Islet of Langerhans (tissue), 1 donor: ENCODE results near the gene ACSL5.
A peak's percentile ranks its signal among the peaks of the same experiment; 100 is the strongest.
"Not testable (repeated sequence)": the region's sequence is repeated elsewhere in the genome, so short reads cannot be mapped to it uniquely, and the experiment has no call there.

Source experiments
- FAIRE-seq: peaks from one replicate; lab custom pipeline; 2011; peaks lifted over from hg19 to GRCh38; lab: Jason Lieb, UNC

Gene ACSL5

DNA sequence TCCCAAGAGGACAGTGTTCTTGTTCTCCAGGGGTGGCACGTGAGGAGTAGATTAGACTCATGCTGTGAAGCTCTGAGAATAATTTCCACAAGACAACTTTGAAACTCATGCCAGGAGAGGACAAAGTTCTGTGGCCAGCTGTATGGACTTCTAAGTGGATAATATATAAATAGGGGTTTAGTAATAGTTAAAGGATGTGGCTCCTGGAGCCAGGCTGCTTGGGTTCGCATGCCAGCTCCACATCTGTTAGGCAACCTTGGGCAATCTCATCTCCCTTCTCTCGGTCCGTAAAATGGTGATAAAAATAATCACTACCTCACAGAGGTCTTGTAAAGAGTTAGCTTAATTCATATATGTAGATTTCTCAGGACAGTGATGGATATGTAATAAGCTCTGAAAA lies 35.8 kb downstream of the ACSL5 start:
- no peak for FAIRE-seq

DNA sequence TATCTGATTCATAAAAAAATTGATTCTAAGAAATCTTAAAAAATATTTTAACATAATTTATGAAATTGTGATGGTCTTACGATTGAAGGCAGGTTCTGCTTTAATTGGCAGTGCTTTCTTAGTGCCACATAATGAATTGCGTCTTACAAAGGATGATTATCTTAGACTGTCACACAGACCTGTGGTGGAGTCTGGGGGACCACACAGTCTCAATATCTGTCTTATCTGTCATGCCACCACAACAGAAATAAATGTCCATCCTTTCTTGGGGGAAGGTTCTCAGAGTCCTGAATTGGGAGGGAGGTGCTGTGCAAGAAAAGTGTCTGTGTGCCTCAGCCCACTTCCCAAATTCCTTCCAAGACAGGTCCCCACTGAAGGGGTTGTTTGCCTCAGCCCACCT lies 38.8 kb downstream of the ACSL5 start:
- no peak for FAIRE-seq

DNA sequence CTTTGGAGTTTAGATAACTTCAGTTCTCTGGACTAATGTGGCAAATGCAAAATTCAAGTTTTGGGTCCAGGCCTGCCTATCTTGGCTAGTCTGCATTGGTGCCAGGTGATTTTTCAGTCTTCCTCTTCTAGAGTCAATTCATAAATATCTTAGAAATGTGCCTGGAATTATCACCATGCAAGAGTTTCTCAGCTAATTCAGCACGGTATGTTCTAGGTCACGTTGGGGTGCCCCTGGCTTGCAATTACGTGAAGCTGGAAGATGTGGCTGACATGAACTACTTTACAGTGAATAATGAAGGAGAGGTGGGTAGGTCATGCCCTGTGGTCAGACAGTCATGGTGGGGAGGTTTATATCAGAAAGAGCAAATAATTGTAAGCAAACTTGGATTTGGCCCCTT lies 47.8 kb downstream of the ACSL5 start:
- no peak for FAIRE-seq

DNA sequence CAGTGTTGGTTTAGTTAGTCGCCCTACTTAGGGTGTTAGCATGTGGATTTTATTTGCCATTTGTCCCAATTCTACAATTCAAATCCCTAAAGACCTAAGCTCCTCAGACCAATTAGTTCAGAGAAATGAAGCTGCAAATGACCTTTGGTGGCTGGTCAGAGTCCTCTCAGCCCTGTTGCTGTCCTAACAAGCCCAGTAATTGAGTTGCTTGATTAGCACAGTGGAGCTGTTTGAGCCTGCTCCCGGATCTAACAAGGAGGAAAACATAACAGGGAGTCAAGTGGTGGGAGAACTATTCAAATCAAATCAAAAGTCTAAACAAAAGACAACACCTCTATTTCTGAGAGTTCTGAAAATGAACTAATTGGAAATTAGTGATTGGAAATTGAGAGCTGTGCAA lies 50.7 kb downstream of the ACSL5 start:
- FAIRE-seq: no peak

DNA sequence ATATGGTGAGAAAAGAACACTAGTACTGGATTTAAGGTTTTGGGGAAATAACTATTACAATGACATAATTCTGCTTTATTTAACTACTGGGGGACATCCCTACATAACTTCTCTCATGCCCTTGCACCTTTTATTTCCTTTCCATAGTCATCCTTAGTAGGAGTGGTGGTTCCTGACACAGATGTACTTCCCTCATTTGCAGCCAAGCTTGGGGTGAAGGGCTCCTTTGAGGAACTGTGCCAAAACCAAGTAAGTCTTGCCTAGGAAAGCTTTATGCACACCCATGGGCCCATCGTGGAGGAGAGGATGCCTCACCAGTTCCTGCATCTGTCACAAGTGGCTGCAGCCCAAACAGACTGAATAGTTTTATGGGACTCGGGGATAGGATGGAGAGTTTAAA lies 52.2 kb downstream of the ACSL5 start:
- FAIRE-seq: no peak

DNA sequence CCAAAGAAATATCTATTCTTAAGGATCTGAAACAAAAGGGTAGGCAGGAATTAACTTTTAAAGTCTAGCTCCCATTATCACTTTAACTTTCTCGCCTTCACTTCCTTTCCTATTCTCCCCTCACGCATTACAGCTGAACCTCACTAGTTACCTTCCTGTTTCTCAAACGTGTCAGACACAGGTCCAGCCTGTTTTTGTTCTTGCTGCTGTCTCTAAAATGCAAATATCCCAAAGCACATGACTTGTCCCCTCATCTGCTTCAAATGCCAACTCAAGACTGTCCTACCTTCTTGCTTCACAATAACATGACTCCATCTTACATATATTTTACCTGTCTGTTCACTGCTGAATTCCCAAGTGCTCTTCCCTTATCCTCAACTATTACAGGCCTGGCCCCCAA lies 55.2 kb downstream of the ACSL5 start:
- no peak for FAIRE-seq

DNA sequence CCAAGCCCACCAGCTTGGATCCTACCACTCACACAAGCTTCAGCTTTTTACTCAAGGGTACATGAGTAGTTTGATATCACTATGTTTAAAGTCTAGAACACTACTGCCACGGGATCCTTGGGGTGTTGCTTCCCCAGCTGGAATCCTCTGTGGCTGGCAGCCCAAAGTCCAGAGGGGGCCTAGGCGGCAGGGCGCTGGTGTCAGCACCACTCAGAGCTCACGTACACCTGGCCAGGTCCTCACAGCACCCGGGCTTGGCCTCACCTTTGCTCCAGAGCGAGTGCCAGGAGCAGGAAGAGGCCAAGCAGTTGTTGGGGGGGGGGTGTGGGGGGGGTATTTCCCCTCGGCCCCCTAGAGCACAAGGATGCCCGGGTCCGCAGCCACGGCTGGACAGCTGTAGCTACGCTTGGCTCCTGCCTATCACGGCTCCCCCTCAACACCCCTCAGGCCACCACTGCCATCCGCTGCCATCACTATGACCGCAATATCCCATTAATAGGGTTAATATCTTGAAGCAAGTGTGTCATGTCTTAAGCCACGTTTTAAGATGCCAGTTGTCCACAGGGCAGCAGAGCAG lies 55.8 kb downstream of the ACSL5 start:
- no peak for FAIRE-seq

DNA sequence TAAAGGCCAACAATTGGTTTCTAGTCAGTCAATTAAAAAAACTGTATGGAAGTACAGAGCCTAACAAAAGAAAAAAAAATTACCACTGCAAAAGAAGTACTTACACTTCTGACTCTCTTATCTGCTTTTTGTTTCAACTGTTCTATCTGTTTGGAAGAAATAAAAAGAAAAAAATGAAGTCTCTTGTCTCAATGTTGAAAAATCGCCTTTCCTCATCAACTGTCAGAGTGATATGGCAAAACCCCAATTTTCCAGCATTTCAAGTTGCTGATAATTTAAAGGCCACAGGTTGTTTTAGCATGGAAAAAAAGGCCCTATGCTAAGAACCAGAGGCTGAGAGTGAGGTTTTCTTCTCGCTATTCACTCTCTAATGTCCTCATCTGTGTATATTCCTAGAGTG lies 59.2 kb downstream of the ACSL5 start:
- FAIRE-seq: no peak

DNA sequence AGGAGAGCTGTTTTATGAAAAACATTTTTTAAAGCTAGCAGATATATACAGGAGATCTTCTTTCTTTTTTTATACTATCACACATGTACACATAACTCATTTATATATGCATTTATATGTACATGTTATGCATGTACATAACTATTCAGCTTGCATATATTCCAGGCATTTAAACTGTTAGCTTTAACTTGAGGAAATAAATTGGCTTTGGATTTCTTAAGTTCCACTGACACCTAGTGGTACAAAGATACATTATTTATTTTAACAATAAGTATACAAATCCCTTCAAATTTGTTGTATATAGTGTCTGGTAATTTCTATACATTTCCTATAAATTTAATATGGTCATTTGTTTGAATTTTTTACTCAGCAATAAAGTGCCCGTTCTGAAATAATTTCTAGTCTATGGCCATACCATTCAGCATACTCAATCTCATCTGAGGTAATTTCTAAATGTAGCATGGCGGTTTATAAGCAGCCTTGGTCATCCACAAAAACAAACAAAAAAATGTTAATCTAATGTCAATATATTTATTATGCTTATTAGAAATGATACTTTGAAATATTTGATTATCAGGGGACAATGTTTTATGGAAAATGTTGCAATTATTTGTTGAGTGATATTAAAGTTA lies 61.2 kb downstream of the ACSL5 start:
- FAIRE-seq: peak; percentile 92

DNA sequence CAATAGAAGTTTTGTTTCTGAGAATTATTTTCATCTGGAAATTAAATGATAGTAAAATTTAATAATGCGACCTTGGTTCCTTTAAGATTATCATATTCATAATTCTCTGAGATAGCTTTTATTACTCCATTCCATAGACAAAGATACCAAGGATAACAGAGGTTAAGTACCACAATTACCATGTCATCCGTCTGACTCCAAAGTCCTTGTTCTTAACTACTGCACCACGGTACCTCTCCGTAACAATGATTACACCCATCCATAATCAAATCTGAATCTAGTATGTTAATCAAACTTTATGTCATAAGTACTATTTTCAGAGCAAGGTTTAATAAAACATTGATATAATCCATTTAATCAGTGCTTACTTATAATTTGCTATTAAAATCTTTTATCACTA lies 64.4 kb downstream of the ACSL5 start:
- no peak for FAIRE-seq

DNA sequence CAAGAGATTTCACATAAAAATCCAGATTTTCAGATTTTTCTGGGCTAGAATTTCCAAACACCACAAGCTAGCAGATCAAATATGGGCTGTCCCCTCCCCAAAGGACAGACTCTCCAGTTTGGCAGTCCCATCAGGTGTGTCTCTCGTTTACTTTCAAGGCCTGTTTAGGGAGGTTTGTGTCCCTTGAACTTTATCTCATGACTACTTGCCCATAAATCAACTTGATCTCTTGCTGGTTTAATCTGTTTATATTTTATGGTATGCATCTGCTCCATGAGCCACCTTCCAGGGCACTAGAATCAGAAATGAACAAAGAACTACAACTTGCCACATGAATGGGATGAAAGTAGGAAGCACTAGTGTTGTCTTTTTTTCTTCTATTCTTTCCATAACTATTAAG lies 67.6 kb downstream of the ACSL5 start:
- no peak for FAIRE-seq

DNA sequence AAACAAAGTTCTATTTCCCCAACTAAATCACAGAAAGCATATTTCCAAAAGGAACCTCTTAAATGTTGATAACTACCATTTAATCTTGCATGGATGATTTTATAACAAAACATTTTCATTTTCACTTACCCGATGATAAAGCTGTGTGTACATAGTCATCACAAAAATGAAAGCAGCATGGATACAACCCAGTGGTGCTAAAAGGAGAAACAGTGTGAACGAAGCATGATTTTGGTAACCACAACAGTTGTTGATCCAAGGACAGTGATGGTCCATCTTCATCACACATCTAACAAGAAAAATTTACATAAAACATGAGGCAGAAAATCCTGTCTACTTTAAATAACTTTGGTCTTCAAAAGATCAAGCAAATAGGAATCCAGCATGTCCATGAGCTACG lies 68.1 kb downstream of the ACSL5 start:
- FAIRE-seq: no peak

DNA sequence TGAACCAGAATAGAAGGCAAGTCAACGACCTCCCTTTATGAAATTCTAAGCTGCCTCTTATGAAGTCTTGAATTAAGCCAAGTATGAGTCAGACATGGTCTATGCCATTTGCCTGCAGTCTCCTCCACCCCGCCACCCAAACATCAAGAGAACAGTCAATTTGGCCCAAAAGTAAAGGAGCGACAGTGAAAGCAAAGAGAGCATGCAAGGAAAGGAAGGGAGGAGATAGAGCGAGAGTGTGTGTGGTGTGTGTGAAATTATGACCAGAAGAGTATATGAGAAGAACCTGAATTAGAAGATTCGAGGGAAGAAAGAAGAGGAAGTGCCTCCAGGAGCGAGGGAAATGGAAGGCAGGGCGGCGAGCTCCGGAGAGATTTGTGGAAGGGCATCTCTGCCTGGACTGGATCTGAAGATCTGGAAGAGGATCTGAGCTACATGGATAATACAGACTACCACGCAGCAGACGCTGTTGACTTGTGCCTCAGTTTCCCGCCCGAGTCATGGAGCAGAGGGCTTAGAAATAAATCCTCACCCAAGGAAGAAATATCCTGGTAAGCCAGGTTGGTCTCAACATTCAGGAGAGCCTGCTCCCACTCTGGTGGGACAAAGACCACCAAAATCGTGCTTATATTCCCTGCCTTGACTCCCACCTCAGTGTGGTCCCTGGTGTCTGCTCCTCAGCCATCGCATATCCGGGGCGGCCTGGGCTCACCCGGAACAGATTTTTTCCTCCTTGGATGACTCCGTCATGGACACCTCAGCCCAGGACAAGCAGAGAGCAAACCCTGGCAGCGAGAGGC lies 72.3 kb downstream of the ACSL5 start:
- no peak for FAIRE-seq

DNA sequence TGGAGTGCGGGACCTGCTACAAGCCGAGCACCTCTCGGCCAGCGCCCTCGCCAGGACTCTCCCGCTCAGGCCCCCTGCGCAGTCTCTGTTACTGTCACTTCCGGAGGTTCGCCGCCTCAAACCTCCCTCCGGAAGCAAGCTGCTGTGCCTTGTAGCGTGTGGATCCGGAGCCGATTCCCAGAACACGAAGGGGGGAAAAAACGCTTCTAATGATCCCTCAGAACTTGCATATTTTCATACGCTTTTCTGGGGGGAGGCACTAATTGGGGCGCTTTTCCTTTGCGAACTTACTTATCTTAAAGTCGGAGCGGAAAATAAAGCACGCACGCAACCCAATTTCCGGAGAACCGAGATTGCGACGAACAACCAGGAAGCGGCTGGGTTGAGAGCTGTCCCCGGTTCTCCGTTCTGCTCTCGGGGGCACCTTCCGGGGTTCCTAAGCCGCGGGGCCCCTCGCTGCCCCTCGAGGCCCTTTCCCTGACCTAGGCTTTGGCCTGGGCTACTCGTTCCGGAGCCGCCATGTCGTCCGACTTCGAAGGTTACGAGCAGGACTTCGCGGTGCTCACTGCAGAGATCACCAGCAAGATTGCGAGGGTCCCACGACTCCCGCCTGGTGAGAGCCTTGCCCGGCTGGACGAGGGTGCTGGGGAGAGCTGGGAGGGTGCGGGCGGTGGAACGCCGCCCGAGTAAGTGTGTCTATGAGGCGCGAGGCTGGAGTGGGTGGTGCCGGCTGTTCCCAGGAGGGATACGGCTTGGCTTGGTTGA lies 73.1 kb downstream of the ACSL5 start, which contains the start of the genes VTI1A and ZDHHC6:
Gene VTI1A, plus strand, starts transcription at position 361 of the 765 bp plus-strand sequence. Its CDS starts 159 bp downstream, at position 520.
Gene ZDHHC6, minus strand, starts transcription at position 60 of the 765 bp plus-strand sequence. CDS start 1,478 bp downstream, outside the sequence.
- FAIRE-seq: no peak

DNA sequence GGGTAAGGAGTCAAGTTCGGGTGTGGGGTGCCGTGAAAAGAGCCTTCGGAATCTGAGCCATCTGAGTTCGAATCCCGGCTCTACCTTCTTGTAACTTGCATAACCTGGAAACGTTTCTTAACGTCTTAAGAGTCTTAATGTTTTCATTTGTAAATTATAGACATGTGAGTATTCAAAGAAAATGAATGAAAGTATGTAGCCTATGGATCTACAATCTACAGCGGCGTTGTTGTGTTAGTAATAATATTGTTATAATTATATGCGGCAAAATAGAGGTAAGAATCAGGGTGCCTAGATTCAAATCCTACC lies 73.7 kb downstream of the ACSL5 start:
- FAIRE-seq: no peak

DNA sequence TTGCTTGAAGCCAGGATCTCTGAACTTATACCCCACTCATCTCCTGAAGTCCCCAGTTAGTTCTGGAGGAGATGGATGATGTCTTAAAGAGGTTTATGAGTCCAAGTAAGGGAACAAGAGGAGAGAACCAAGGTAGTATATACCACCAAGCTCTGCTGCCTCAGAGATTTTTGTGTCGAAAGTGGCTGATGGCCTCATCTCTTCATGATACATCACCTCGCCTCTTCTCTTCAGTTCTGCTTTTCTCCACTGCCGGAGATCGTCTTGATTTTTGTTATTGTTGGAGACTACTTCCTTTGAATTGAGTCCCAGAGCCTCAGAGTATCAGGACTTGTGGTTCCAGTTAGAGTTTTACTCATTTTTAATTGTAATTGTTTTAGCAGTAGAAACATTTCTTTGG lies 75.0 kb downstream of the ACSL5 start:
- no peak for FAIRE-seq

DNA sequence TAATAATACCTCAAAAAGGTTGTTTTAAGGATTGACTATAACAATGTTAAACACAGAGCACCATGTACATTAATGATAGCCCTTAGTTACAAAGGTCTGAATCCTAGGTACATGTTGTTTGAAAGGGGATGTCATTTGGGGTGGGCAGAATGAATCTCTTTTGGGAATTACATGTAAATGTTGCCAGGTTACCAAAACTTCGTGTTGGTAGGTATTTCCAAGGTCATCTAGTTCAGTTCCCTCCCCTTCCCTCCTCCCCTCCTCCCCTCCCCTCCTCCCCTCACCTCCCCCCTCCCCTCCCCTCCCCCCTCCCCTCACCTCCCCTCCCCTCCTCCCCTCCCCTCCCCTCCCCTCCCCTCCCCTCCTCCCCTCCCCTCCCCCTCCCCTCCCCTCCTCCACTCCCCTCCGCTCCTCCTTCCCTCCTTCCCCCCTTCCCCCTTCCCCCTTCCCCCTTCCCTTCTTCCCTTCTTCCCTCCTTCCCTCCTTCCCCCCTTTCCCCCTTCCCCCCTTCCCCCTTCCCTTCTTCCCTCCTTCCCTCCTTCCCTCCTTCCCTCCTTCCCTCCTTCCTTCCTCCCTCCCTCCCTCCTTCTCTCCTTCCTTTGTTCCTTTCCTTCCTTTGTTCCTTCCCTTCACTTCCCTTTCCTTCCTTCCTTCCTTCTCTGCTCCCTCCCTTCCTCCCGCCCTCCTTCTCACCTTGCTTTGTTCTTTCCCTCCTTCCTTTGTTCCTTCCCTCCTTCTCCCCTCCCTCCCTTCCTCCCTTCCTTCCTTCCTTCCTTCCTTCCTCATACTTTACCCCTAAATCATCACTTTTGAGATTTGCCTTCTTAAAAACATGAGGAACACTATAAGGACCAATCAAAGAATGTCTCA lies 81.2 kb downstream of the ACSL5 start:
- FAIRE-seq: no peak

DNA sequence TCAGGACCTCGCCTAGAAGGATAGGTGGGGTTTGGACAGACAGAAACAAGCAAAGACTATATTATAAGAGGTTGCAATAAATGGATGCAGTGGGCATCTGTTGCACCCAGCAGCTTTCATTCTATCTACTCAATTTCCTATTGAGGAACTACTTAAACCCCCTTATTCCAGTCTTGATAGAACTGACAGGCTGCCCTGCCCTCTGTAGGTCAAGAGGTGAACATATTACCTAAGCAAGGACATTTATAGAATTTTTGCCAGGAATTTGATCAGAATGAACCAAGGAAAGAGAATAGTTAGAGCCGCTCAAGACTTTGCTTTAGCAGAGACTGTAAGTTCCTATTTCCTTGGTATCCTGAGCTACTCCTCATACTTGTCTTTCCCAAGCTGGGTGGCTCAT lies 82.6 kb downstream of the ACSL5 start:
- FAIRE-seq: no peak

DNA sequence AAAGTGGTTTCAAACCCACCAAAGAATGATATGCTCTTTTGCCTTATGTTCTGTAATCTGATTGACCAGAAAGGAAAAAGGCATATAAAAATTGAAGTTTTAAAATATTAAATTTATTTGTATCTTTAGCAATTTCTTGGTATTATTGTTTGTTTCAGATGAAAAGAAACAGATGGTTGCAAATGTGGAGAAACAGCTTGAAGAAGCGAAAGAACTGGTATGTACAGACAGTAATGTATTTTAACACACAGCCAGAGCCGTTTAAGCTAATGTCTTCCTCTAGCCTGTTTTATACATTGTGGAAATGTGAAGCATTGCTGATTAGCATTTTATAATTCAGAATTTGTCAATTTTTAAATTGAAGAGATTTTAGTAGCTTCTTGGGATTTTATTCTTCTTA lies 86.5 kb downstream of the ACSL5 start:
- FAIRE-seq: no peak

DNA sequence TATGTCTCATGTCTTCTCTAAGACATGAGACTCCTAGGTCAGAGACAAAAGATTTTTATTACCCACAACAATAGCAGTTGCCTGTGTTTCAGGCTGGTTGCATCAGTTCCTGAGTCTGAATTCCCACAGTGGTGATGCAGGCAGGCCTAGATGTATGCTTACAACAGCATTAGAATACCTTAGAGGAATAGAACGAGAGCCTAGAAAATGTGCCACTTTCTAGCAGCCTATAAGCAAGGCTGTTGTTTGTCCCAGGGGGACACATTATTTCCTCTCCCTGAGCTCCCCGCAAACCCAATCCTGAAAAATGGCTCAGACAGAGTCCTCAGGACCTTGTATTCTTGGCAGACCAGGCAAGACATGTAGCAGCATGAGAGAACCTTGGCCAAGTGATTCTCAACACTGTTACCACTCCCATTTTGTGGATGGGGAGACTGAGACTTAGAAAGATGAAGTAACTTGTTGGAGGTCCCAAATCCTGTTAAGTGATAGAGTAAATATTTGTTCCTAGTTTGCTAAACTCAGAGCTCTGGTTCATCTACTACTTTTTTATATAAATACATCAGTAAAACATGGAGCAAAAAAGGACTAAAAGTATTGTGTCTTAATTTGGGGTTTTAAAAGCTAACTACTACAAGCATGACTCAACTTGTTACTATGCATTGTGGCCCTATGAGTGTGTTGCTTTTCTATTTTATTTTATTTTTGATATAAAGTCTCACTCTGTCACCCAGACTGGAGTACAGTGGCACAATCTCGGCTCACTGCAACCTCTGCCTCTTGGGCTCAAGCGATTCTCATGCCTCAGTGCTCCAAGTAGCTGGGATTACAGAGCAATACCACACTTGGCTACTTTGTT lies 87.3 kb downstream of the ACSL5 start:
- FAIRE-seq: no peak

DNA sequence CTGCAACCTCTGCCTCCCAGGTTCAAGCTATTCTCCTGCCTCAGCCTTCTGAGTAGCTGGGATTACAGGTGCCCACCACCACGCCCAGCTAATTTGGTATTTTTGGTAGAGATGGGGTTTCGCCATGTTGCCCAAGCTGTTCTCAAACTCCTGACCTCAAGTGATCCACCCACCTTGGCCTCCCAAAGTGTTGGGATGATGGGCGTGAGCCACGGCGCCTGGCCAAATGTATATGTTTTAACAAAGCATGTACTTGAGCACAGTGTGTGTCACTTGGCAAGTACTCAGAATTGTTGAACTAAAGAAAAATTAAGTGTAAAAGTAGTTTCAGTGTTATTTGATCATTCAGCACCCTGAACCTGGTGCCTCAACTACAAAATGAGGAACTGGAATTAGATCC lies 90.2 kb downstream of the ACSL5 start:
- FAIRE-seq: not testable (repeated sequence)
